Lung (tissue), 12 donors: Measurements from ENCODE around the gene FCHO1. TPM values are rescaled to one million over a fixed set of nuclear protein-coding genes. Genes with fewer than 3 reads are reported as not detected.

Experiments
- ATAC-seq: fragments of 200-7000 bp; cut with Tn5 transposase; one replicate; pipeline ENCODE4 v1.9.1; 2020; ENCODE audit warnings: moderate number of reproducible peaks; ENCODE audit not compliant: insufficient read depth, low FRiP score
- DNase-seq, 3 donors: peaks; one replicate each; pipeline ENCODE4 v3.0.0-alpha.2; 2013 to 2017
- H3K27ac ChIP-seq, 2 donors: one replicate each; pipeline ENCODE4 v1.5.1; 2013; ENCODE audit warnings: mild to moderate bottlenecking in 2 of 2, moderate library complexity in 2 of 2, control low read depth in 1 of 2, inconsistent platforms in 1 of 2, low read depth in 1 of 2, low read length in 1 of 2
- H3K27me3 ChIP-seq, 3 donors: one replicate each; pipeline ENCODE4 v1.5.1; 2013; ENCODE audit warnings: low read length in 2 of 3; ENCODE audit not compliant: control insufficient read depth in 3 of 3, insufficient read depth in 3 of 3
- H3K36me3 ChIP-seq, 4 donors: one replicate each; pipeline ENCODE4 v1.5.1; 2013; ENCODE audit warnings: low read length in 4 of 4, mild to moderate bottlenecking in 1 of 4, moderate library complexity in 1 of 4; ENCODE audit not compliant: control insufficient read depth in 4 of 4, insufficient read depth in 4 of 4
- H3K4me1 ChIP-seq, 5 donors: one replicate each; pipeline ENCODE4 v1.5.1; 2013; ENCODE audit warnings: low read length in 5 of 5, mild to moderate bottlenecking in 2 of 5, moderate library complexity in 1 of 5; ENCODE audit not compliant: control insufficient read depth in 5 of 5, insufficient read depth in 5 of 5
- H3K4me3 ChIP-seq: one replicate; pipeline ENCODE4 v1.5.1; 2013; ENCODE audit warnings: mild to moderate bottlenecking, control low read depth, moderate library complexity
- H3K9ac ChIP-seq, 2 donors: one replicate each; pipeline ENCODE4 v1.5.1; 2013; ENCODE audit warnings: low read length in 2 of 2, control low read depth in 1 of 2; ENCODE audit not compliant: insufficient read depth in 1 of 2
- H3K9me3 ChIP-seq, 4 donors: one replicate each; pipeline ENCODE4 v1.5.1; 2013; ENCODE audit warnings: low read length in 3 of 4, mild to moderate bottlenecking in 1 of 4, moderate library complexity in 1 of 4; ENCODE audit not compliant: control insufficient read depth in 4 of 4, insufficient read depth in 3 of 4
- WGBS, 2 donors: extraction: QIAGEN DNeasy Blood & Tissue Kit; methylation state at CpG; one replicate each; pipeline ENCODE4 v1.1.7; 2013; 5-methylcytosine and 5-hydroxymethylcytosine counted together
- polyA plus RNA-seq, 2 donors: library from polyadenylated mRNA; stranded (reverse); fragments of 200-250 nt; gene quantifications; one replicate each; pipeline ENCODE4 v1.2.1, GENCODE V29; 2013
- total RNA-seq, 2 donors: library from RNA; depleted of rRNA in 1 of 2; stranded (reverse); fragments of >200 nt in 1 of 2; gene quantifications; one replicate each; pipeline ENCODE4 v1.2.1, GENCODE V29; 2014 to 2021
- TF ChIP-seq, protein P1 (sequence below): IDR thresholded peaks from 2 replicates; pipeline ENCODE4 v1.5.1; 2012; ENCODE audit warnings: mild to moderate bottlenecking; ENCODE audit errors: control extremely low read depth, extremely low read depth
- donor health status: control.
- donor health status: control.
- donor health status: Bipolar disorder and iron deficiency.
- donor health status: healthy.
- donor health status: DM: yes; HTN: yes; CAD: no.

Gene FCHO1
- total and polyA plus RNA-seq, 4 donors: 3.2 to 10.4 (median 7.8) TPM

DNA sequence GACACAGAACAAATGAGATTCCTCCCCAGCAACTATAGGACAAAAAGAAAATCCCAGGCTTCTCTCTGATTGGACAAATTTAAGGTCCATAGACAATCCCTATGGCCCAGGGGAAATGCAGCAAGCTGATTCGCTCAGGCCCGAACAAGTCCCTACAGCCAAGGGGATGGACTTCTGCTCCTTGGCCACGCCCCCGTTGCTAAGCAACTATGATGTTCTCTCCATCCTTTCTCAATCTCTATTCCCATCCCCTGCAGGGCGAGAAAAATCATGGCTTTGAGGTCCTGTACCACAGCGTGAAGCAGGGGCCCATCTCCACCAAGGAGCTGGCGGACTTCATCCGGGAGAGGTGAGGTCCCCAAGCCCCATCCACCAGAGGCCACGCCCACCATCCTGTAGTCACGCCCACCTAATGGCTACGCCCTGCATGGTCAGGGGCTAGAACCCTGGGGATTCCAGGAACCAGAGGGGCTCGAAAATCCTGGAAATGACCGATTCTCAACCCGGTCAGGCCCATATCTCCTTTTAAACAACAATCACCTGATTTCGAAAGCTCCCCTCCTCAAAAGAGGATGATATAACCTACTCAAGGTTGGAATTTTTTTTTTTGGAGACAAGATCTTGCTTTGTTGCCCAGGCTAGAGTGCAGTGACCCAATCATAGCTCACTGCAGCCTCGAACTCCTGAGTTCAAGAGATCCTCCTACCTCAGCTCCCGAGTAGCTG, 11.4 kb downstream of the FCHO1 start:
- WGBS, 2 donors: 70 to 76% methylated on average over 17 of the region's 17 CpGs
- H3K4me1 ChIP-seq: peaks cover 0 to 10% (median 2%) of the 10 kb centered on the region in 5 donors
- H3K36me3 ChIP-seq: no peaks in the 10 kb centered on the region
- no peak for DNase-seq
- no peak overlapping the region for H3K4me3 ChIP-seq
- no peaks in the 10 kb centered on the region for H3K9me3 ChIP-seq
- no peak for ATAC-seq
- H3K27me3 ChIP-seq: no peaks in the 10 kb centered on the region
- H3K9ac ChIP-seq: no peak overlapping the region
- no peak overlapping the region for H3K27ac ChIP-seq
- TF ChIP-seq, protein P1, sequence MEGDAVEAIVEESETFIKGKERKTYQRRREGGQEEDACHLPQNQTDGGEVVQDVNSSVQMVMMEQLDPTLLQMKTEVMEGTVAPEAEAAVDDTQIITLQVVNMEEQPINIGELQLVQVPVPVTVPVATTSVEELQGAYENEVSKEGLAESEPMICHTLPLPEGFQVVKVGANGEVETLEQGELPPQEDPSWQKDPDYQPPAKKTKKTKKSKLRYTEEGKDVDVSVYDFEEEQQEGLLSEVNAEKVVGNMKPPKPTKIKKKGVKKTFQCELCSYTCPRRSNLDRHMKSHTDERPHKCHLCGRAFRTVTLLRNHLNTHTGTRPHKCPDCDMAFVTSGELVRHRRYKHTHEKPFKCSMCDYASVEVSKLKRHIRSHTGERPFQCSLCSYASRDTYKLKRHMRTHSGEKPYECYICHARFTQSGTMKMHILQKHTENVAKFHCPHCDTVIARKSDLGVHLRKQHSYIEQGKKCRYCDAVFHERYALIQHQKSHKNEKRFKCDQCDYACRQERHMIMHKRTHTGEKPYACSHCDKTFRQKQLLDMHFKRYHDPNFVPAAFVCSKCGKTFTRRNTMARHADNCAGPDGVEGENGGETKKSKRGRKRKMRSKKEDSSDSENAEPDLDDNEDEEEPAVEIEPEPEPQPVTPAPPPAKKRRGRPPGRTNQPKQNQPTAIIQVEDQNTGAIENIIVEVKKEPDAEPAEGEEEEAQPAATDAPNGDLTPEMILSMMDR: no peak

DNA sequence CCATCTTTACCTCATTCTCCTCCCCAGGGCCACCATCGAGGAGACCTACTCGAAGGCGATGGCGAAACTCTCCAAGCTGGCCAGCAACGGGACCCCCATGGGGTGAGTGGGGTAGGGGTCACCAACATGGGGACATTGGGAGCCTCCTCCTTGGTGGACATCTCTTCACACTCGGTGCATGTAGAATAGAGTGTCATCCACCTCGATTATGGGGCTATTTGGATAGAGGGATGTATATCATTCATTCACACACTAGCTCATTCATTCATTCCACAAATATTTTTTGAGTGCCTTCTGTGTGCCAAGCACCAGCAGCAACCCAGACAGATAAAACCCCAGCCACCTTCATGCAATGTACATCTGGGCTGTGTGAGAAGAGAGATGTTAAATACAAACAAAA, 13.1 kb downstream of the FCHO1 start:
- Histone ChIP-seq H3K27ac (no peak overlapping the region), H3K4me3 (no peak overlapping the region), H3K27me3 (no peaks in the 10 kb centered on the region), H3K36me3 (no peaks in the 10 kb centered on the region), H3K9ac (no peak overlapping the region), H3K4me1 (peaks cover 0 to 11% (median 3%) of the 10 kb centered on the region in 5 donors), H3K9me3 (no peaks in the 10 kb centered on the region)
- no peak for DNase-seq
- no peak for ATAC-seq
- TF ChIP-seq, protein P1: no peak
- WGBS, 2 donors: 92 to 96% methylated on average over 7 of the region's 7 CpGs

DNA sequence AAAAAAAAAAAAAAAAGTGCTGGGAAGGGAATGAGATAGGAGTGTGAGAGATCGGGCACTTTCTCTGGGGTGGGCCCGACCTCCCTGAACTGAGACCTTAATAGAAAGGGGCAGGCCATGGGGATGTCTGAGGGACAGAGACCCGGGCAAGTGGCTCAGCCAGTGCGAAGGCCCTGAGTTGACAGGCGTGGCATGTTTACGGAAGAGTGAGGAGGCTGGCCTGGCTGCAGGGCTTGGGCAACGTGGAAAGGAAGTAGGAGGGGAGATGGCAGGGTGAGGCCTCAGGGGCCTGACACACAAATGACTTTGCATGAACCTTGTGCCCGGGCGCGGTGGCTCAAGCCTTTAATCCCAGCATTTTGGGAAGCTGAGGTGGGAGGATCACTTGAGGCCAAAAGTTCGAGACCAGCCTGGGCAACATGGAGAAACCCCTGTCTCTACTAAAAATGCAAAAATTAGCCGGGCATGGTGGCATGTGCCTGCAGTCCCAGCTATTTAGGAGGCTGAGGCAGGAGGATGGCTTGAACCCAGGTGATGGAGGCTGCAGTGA, 13.9 kb downstream of the FCHO1 start:
- ATAC-seq (peak; percentile 58), DNase-seq (peak in 1 of 3 donors; percentile 29)
- Histone ChIP-seq H3K9ac (no peak overlapping the region), H3K9me3 (no peaks in the 10 kb centered on the region), H3K27ac (peak overlapping the region in 1 of 2 donors; percentile 59), H3K4me1 (peaks cover 0 to 11% (median 3%) of the 10 kb centered on the region in 5 donors), H3K36me3 (no peaks in the 10 kb centered on the region), H3K4me3 (no peak overlapping the region), H3K27me3 (no peaks in the 10 kb centered on the region)
- 27 to 40% methylated on average over 12 of the region's 12 CpGs for WGBS, 2 donors
- TF ChIP-seq, protein P1: no peak
